IPS-18a (cell line): ENCODE measurements around the gene SLC35A4.
"Not testable (repeated sequence)": the region's sequence is repeated elsewhere in the genome, so short reads cannot be mapped to it uniquely, and the experiment has no call there.

Experiments used
- H3K27ac ChIP-seq: one replicate; pipeline ENCODE4 v1.5.1; 2013; ENCODE audit warnings: low read length
- H3K27me3 ChIP-seq: one replicate; pipeline ENCODE4 v1.6.1; 2013; ENCODE audit warnings: mild to moderate bottlenecking, low read length; ENCODE audit not compliant: control insufficient read depth, insufficient read depth
- H3K36me3 ChIP-seq: one replicate; pipeline ENCODE4 v1.6.1; 2013; ENCODE audit warnings: low read depth, low read length; ENCODE audit not compliant: control insufficient read depth
- H3K4me1 ChIP-seq: one replicate; pipeline ENCODE4 v1.6.1; 2013; ENCODE audit warnings: low read depth, low read length; ENCODE audit not compliant: control insufficient read depth
- H3K4me3 ChIP-seq: one replicate; pipeline ENCODE4 v1.5.1; 2013; ENCODE audit warnings: low read length
- H3K9ac ChIP-seq: one replicate; pipeline ENCODE4 v1.6.1; 2013; ENCODE audit warnings: mild to moderate bottlenecking, low read length, moderate library complexity
- H3K9me3 ChIP-seq: one replicate; pipeline ENCODE4 v1.6.1; 2013; ENCODE audit warnings: low read depth, low read length; ENCODE audit not compliant: control insufficient read depth

SLC35A4 gene

GRCh38 chr5:140571105-140571504, 6.5 kb downstream of the SLC35A4 start:
- Histone ChIP-seq H3K9me3 (no peaks in the 10 kb centered on the region), H3K36me3 (peaks cover 18% of the 10 kb centered on the region), H3K4me1 (no peaks in the 10 kb centered on the region), H3K27ac (no peak overlapping the region), H3K27me3 (no peaks in the 10 kb centered on the region), H3K4me3 (no peak overlapping the region), H3K9ac (no peak overlapping the region)

- Histone ChIP-seq H3K9me3 (no peaks in the 10 kb centered on the region), H3K4me1 (no peaks in the 10 kb centered on the region), H3K27me3 (no peaks in the 10 kb centered on the region), H3K27ac (no peak overlapping the region), H3K36me3 (no peaks in the 10 kb centered on the region), H3K9ac (no peak overlapping the region), H3K4me3 (no peak overlapping the region)
Observed at GRCh38 chr5:140573683-140574082, 9.1 kb downstream of the SLC35A4 start.

GRCh38 chr5:140574165-140574564, 9.5 kb downstream of the SLC35A4 start:
- H3K4me1 ChIP-seq, result no peaks in the 10 kb centered on the region
- H3K9me3 ChIP-seq, result no peaks in the 10 kb centered on the region
- H3K4me3 ChIP-seq, result no peak overlapping the region
- no peaks in the 10 kb centered on the region for H3K27me3 ChIP-seq
- no peaks in the 10 kb centered on the region for H3K36me3 ChIP-seq
- no peak overlapping the region for H3K27ac ChIP-seq
- H3K9ac ChIP-seq, result no peak overlapping the region

- no peaks in the 10 kb centered on the region for H3K9me3 ChIP-seq
- H3K36me3 ChIP-seq, result no peaks in the 10 kb centered on the region
- H3K4me1 ChIP-seq, result no peaks in the 10 kb centered on the region
- H3K4me3 ChIP-seq, result no peak overlapping the region
- H3K27me3 ChIP-seq, result no peaks in the 10 kb centered on the region
- H3K9ac ChIP-seq, result no peak overlapping the region
- no peak overlapping the region for H3K27ac ChIP-seq
Observed at GRCh38 chr5:140575309-140575708, 10.7 kb downstream of the SLC35A4 start.

- Histone ChIP-seq H3K4me3 (no peak overlapping the region), H3K9me3 (no peaks in the 10 kb centered on the region), H3K27me3 (no peaks in the 10 kb centered on the region), H3K4me1 (no peaks in the 10 kb centered on the region), H3K9ac (no peak overlapping the region), H3K36me3 (no peaks in the 10 kb centered on the region), H3K27ac (no peak overlapping the region)
Observed at GRCh38 chr5:140576776-140577201, 12.2 kb downstream of the SLC35A4 start.

GRCh38 chr5:140579188-140579747, 14.6 kb downstream of the SLC35A4 start:
- H3K27me3 ChIP-seq, H3K4me1 ChIP-seq, H3K36me3 ChIP-seq, H3K27ac ChIP-seq, H3K4me3 ChIP-seq, H3K9me3 ChIP-seq, H3K9ac ChIP-seq: not testable (repeated sequence)

GRCh38 chr5:140587495-140587894, 22.9 kb downstream of the SLC35A4 start:
- no peaks in the 10 kb centered on the region for H3K9me3 ChIP-seq
- no peaks in the 10 kb centered on the region for H3K36me3 ChIP-seq
- no peak overlapping the region for H3K27ac ChIP-seq
- H3K9ac ChIP-seq, result no peak overlapping the region
- no peak overlapping the region for H3K4me3 ChIP-seq
- H3K27me3 ChIP-seq, result no peaks in the 10 kb centered on the region
- no peaks in the 10 kb centered on the region for H3K4me1 ChIP-seq

- Histone ChIP-seq H3K4me3 (no peak overlapping the region), H3K36me3 (no peaks in the 10 kb centered on the region), H3K9ac (no peak overlapping the region), H3K4me1 (no peaks in the 10 kb centered on the region), H3K9me3 (no peaks in the 10 kb centered on the region), H3K27me3 (no peaks in the 10 kb centered on the region), H3K27ac (no peak overlapping the region)
Observed at GRCh38 chr5:140588311-140589070, 23.9 kb downstream of the SLC35A4 start.

- no peak overlapping the region for H3K27ac ChIP-seq
- no peak overlapping the region for H3K9ac ChIP-seq
- H3K4me1 ChIP-seq, result no peaks in the 10 kb centered on the region
- no peaks in the 10 kb centered on the region for H3K27me3 ChIP-seq
- H3K36me3 ChIP-seq, result no peaks in the 10 kb centered on the region
- no peaks in the 10 kb centered on the region for H3K9me3 ChIP-seq
- no peak overlapping the region for H3K4me3 ChIP-seq
Observed at GRCh38 chr5:140590861-140591260, 26.2 kb downstream of the SLC35A4 start.

- Histone ChIP-seq H3K36me3 (no peaks in the 10 kb centered on the region), H3K4me1 (no peaks in the 10 kb centered on the region), H3K27ac (no peak overlapping the region), H3K9ac (no peak overlapping the region), H3K4me3 (no peak overlapping the region), H3K9me3 (no peaks in the 10 kb centered on the region), H3K27me3 (no peaks in the 10 kb centered on the region)
Observed at GRCh38 chr5:140591747-140592372, 27.2 kb downstream of the SLC35A4 start.

- H3K9me3 ChIP-seq, H3K27ac ChIP-seq: not testable (repeated sequence)
Observed at GRCh38 chr5:140593070-140593469, 28.4 kb downstream of the SLC35A4 start.

GRCh38 chr5:140594169-140594568, 29.5 kb downstream of the SLC35A4 start:
- Histone ChIP-seq H3K9me3 (no peaks in the 10 kb centered on the region), H3K9ac (no peak overlapping the region)

More at GRCh38 chr5:140593070-140593469, 28.4 kb downstream of the SLC35A4 start:
- not testable (repeated sequence) for H3K4me3 ChIP-seq, H3K9ac ChIP-seq, H3K36me3 ChIP-seq, H3K27me3 ChIP-seq, H3K4me1 ChIP-seq

More at GRCh38 chr5:140594169-140594568, 29.5 kb downstream of the SLC35A4 start:
- H3K4me1 ChIP-seq, result no peaks in the 10 kb centered on the region
- H3K27ac ChIP-seq, result no peak overlapping the region
- H3K27me3 ChIP-seq, result no peaks in the 10 kb centered on the region
- no peak overlapping the region for H3K4me3 ChIP-seq
- H3K36me3 ChIP-seq, result no peaks in the 10 kb centered on the region
